GM12874 (cell line): ENCODE measurements around the gene KLHL2.

Experiments used
- TF ChIP-seq, protein P1 (sequence below): IDR thresholded peaks from 2 replicates; pipeline ENCODE4 v1.5.1; 2011; ENCODE audit warnings: low read depth, mild to moderate bottlenecking, control low read depth, low read length, moderate library complexity; ENCODE audit not compliant: insufficient read depth

KLHL2 gene

GRCh38 chr4:165192956-165193355, 14.4 kb upstream of the KLHL2 start:
- TF ChIP-seq, protein P1, sequence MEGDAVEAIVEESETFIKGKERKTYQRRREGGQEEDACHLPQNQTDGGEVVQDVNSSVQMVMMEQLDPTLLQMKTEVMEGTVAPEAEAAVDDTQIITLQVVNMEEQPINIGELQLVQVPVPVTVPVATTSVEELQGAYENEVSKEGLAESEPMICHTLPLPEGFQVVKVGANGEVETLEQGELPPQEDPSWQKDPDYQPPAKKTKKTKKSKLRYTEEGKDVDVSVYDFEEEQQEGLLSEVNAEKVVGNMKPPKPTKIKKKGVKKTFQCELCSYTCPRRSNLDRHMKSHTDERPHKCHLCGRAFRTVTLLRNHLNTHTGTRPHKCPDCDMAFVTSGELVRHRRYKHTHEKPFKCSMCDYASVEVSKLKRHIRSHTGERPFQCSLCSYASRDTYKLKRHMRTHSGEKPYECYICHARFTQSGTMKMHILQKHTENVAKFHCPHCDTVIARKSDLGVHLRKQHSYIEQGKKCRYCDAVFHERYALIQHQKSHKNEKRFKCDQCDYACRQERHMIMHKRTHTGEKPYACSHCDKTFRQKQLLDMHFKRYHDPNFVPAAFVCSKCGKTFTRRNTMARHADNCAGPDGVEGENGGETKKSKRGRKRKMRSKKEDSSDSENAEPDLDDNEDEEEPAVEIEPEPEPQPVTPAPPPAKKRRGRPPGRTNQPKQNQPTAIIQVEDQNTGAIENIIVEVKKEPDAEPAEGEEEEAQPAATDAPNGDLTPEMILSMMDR, result no peak

DNA sequence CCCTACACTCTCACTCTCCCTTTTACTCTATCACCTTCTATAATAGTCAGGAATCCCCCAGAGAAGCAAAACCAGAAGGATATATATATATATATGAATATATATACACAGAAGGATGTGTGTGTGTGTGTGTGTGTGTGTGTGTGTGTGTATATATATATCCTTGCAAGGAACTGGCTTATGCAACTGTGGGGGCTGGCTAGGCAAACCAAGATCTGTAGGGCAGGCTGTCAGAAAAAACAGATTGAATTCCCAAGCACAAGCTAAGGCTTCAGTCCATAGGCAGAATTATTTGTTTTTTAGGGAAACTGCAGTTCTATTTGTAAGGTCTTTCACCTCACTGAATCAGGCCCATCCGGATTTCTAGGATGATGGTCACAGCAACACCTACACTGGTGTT, 13.0 kb upstream of the KLHL2 start:
- TF ChIP-seq, protein P1, result no peak

GRCh38 chr4:165198329-165198728, 9.0 kb upstream of the KLHL2 start:
- TF ChIP-seq, protein P1, result no peak

GRCh38 chr4:165199286-165199685, 8.1 kb upstream of the KLHL2 start:
- TF ChIP-seq, protein P1, result no peak

DNA sequence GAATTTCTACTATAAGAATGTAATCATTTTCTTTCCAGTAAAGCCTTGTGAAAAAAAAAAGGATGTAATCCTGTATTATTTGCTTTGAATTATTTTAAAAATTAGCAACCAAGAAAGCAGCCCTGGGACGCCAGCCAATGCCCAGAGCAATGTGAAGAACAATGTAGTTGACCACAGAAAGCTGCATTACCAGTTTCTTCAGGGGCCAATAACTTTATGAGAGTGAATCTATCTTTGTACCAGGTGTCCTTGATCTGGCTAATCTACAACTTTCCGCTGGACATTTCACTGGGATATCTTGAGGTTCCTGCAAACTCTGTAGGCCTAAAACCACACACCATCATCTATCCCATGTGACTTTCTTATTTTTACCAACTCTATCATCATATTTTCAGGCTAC, 7.6 kb upstream of the KLHL2 start:
- TF ChIP-seq, protein P1, result no peak

GRCh38 chr4:165201806-165202205, 5.6 kb upstream of the KLHL2 start:
- TF ChIP-seq, protein P1, result no peak

DNA sequence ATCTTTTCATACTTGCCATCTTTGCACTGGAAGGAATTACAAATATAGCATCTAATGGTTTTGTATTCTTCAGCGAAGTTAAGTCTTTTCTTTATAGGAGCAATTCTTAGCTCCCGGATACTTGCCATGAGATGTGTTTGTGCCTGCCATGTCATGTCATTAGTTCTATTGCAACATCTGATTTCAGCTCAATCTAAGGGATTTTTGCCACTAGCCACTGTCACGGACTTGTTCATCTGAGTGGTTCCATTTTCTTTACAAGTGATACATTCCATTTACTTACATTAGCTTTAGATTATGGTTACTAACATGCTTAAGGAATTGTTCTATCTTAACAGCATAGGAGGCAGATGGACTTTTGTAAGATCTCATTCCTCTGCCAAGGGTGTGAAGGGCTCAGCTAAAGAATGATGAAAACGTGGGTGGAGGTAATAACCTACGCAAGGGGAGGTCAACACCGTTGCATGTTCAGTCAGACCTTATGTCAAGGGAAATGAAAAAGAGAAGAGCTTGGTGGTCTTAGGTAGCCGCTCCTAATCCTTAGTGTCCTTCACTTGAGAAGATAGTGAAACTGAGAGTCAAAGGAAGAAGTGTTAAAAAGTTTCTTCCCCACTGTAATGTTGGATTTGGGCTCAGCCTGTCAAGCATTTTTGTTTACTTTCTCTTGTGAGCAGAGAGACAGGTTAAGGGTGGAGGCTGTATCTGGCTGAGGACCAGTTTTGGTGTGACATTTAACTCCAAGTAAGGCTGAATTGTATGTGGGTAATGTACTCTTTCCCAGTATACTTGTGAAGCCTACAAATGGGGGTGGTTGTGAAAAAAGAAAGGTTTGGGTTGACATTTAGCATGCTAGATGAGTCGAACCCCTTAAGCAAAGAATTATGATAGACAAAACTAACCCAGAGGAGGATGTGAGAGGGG, 3.6 kb upstream of the KLHL2 start:
- TF ChIP-seq, protein P1, result no peak
